Epithelial cell of esophagus (primary cell): ENCODE results near the gene ALS2CL.
"Not testable (repeated sequence)": the region's sequence is repeated elsewhere in the genome, so short reads cannot be mapped to it uniquely, and the experiment has no call there.

ENCODE experiments used
- DNase-seq: peaks from one replicate; pipeline ENCODE4 v3.0.0; 2010; ENCODE audit warnings: low read depth
- H3K4me3 ChIP-seq: 2 replicates; pipeline ENCODE4 v1.5.1; 2011; ENCODE audit warnings: mild to moderate bottlenecking, low read length, control low read depth
- TF ChIP-seq, protein P1 (sequence below): IDR thresholded peaks from 2 replicates; pipeline ENCODE4 v1.5.1; 2011; ENCODE audit warnings: low read depth, mild to moderate bottlenecking, low read length, control low read depth, inconsistent platforms; ENCODE audit not compliant: insufficient read depth; ENCODE audit errors: missing control alignments

Gene ALS2CL

DNA sequence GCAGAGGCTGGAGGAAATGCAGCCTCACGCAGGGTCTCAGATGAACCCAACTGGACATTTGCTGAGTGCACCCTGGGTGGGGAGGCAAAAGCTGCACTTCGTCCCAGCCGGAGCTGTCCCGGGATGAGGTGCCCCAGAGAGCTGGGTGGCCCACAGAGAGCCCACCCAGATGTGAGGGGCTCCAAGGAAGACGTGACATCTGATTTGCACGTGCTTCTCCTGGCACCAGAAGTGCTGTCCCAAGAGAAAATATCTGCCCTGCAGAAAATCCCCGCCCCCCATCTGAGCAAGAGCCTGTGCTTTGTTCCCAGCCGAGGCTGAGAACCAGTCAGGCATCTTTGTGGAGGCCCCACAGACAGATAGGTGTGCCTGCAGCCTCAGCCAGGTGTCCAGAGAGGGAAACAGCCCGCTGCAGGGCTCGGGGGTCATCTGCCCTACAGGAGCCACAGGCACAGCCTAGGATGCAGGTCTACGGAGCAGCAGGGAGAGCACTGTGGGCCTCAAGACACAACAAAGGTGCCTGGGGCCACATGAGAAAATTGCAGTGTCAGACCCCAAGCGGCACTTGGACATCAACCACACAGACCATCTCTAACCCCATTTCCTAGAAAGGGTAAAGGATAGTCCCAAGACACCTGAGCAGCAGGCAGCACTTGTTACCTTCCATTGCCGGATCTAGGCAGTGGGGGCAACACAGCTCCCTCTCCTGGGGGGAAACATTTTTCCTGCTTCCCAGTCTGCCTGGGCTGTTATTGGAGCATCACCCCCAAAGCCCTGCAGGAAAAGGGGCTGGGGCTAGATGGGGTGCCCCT, 13.5 kb upstream of the ALS2CL start:
- H3K4me3 ChIP-seq, result no peak overlapping the region
- TF ChIP-seq, protein P1, sequence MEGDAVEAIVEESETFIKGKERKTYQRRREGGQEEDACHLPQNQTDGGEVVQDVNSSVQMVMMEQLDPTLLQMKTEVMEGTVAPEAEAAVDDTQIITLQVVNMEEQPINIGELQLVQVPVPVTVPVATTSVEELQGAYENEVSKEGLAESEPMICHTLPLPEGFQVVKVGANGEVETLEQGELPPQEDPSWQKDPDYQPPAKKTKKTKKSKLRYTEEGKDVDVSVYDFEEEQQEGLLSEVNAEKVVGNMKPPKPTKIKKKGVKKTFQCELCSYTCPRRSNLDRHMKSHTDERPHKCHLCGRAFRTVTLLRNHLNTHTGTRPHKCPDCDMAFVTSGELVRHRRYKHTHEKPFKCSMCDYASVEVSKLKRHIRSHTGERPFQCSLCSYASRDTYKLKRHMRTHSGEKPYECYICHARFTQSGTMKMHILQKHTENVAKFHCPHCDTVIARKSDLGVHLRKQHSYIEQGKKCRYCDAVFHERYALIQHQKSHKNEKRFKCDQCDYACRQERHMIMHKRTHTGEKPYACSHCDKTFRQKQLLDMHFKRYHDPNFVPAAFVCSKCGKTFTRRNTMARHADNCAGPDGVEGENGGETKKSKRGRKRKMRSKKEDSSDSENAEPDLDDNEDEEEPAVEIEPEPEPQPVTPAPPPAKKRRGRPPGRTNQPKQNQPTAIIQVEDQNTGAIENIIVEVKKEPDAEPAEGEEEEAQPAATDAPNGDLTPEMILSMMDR, result no peak
- peak; percentile 41 for DNase-seq

DNA sequence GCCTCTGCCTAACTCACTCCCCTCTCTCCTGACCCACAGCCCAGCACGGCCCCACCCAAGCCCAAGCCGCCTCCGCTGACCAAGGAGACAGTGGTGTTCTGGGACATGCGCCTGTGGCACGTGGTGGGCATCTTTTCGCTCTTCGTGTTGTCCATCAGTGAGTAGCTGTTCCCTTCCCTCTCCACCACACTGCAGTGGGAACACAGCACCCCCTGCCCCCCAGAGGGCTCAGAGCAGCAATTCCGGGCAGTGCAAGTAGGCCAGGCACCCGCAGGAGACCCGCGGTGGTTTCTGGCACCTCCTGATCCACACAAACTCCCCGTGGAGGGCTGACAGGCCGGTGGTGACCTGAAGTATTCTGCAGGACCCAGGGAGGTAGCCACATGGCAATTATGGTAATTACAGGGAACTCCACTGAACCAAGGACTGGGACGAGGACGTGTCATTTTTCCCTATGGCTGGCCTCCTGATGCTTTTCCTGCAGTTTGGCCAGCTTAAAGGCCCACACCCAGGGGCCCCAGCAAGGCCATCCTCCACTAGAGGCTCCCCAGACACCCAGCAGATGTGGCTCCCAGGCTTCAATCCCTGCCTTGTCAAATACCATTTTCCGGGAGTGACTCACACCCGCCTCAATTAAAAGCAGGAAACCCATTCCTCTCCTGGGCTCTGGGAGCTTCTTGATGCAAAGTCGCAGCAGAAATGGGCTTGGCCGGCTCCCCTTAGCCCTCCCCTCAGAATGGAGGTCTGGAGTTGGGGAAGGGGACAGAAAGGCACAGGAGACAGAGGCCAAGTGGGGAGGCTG, 12.5 kb upstream of the ALS2CL start:
- DNase-seq, result peak; percentile 74
- H3K4me3 ChIP-seq, result no peak overlapping the region
- TF ChIP-seq, protein P1, result no peak

DNA sequence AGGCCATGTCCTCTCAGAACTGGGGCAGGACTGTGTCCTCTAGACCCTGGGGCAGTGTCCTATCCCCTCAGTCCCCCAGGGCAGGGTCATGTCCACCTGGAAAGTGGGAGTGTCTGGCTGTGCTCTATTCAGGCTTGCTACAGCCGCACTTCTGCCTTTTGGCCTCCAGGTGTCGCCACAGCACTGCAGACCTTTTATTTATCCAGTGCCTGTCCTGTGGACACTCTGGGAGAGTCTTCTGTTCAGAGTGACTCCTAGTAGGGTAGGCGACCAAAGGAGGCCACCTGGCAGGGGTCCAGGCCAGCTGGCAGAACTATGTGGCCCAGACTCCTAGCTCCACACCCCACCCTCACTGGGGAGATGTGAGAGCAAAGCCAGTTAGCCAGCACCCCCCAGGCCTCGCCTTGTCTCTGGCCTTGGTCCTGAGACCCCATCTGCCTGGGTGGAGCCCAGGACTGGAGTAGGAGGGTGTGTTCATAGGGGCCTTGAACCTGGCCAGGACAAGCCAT, 11.6 kb upstream of the ALS2CL start:
- TF ChIP-seq, protein P1, result peak; percentile 98
- peak; percentile 72 for DNase-seq
- no peak overlapping the region for H3K4me3 ChIP-seq

DNA sequence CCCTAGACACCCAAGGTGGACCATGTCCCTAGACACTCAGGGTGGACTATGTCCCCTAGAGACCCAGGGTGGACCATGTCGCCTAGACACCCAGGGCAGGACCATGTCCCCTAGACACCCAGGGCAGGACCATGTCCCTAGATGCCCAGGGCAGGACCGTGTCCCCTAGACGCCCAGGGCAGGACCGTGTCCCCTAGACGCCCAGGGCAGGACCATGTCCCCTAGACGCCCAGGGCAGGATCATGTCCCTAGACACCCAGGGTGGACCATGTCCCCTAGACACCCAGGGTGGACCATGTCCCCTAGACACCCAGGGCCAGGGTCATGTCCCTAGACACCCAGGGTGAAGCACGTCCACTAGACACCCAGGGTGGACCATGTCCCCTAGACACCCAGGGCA, 10.9 kb upstream of the ALS2CL start:
- not testable (repeated sequence) for H3K4me3 ChIP-seq, DNase-seq

DNA sequence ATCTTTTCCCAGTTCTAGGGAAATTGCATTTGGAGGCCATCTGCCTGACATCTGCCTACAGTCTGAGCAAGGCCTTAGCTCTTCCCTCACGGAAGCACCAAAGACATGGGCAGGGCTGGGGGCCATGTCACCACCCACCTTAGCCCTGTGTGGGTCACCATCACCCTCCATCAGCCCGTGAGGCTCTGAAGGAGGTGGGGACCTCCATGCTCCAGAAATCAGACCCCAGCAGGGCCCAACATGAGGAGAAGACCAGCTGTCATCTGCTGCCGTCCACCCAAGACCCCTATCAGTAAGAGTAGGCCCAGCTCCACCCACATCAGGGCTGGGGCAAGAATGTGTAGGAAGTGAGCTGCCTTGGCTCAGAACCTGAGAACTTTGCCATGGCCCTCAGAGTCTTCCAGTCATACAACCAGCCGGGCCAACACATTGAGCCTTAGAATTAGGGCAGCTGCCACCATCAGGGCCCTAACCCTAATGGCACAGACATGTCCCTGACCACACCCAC, 9.6 kb upstream of the ALS2CL start:
- TF ChIP-seq, protein P1, result no peak
- H3K4me3 ChIP-seq, result no peak overlapping the region
- no peak for DNase-seq

DNA sequence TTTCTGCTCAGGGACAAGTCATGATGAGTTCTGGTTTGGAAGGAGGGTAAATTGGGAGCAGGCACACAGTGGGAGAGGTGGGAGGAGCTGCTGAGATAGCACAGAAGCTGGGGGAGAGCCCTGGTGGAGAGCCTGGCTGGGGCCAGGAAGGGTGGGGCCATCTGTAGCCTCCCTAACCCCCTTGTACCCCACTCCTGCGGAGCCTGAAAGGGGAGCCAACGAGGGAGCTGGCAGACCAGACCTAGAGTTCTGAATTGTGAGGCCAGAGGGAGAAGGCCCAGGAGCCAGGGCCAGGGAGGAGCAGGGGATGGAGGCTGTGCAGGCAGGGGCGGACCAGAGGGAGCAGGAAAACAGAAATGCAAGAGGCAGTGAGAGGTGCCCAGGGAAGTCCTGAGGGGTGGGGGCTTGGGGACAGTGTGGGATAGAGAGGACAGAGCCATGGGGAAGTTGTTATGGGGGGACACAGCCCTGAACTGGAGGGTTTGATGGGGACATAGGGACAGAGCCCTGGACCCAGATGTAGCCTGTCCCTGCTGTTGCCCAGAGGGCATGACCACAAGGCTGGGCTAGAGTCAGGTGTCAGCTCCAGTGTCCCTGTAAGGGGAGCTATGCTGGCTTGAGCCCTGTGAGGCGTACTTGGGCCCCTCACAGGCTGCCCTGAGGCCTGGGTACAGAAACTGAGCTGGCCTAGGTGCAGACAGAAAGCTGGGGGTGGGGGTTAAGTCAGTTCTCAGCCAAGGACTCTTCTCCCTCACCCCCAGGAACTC, 8.9 kb upstream of the ALS2CL start:
- TF ChIP-seq, protein P1, result no peak
- no peak for DNase-seq

More for the DNA sequence above, 8.9 kb upstream of the ALS2CL start:
- no peak overlapping the region for H3K4me3 ChIP-seq
